LNCaP clone FGC (cell line): ENCODE results near the gene AGBL3.
A peak's percentile ranks its signal among the peaks of the same experiment; 100 is the strongest.
"Not testable (repeated sequence)": the region's sequence is repeated elsewhere in the genome, so short reads cannot be mapped to it uniquely, and the experiment has no call there.

Experiments used
- DNase-seq: peaks from one replicate; pipeline ENCODE4 v3.0.0-alpha.2; 2011; ENCODE audit warnings: low read depth
- H3K4me3 ChIP-seq: 2 replicates; pipeline ENCODE4 v1.5.1; 2011; ENCODE audit warnings: mild to moderate bottlenecking, low read depth, low read length, control low read depth
- CTCF ChIP-seq: IDR thresholded peaks from 2 replicates; pipeline ENCODE4 v1.5.1; 2012; ENCODE audit warnings: mild to moderate bottlenecking; ENCODE audit not compliant: control insufficient read depth, insufficient read depth; ENCODE audit errors: extremely low read depth

AGBL3 gene

GRCh38 chr7:135169964-135170273 is 183.6 kb downstream of the AGBL3 start:
- no peak for TF ChIP-seq CTCF
- H3K4me3 ChIP-seq = peak overlapping the region; percentile 74
- DNase-seq = no peak

GRCh38 chr7:135170274-135170997 is 184.1 kb downstream of the AGBL3 start, which contains the start of gene CYREN:
CYREN (minus strand) TSS chr7:135170707; CDS start chr7:135168922, 1,785 bp downstream.
- peak within 1 kb of the TSS; percentile 74 for H3K4me3 ChIP-seq
- TF ChIP-seq CTCF = peak; percentile 93
- DNase-seq = peak; percentile 81

GRCh38 chr7:135170998-135171481 is 184.7 kb downstream of the AGBL3 start:
- not testable (repeated sequence) for DNase-seq
- peak overlapping the region; percentile 74 for H3K4me3 ChIP-seq

- H3K4me3 ChIP-seq, DNase-seq: not testable (repeated sequence)
Measured at GRCh38 chr7:135171581-135172291, 185.4 kb downstream of the AGBL3 start.

GRCh38 chr7:135173916-135174315 is 187.6 kb downstream of the AGBL3 start:
- not testable (repeated sequence) for H3K4me3 ChIP-seq

GRCh38 chr7:135174941-135175340 is 188.6 kb downstream of the AGBL3 start:
- no peak for TF ChIP-seq CTCF
- no peak for DNase-seq
- H3K4me3 ChIP-seq = no peak overlapping the region

More at GRCh38 chr7:135173916-135174315, 187.6 kb downstream of the AGBL3 start:
- not testable (repeated sequence) for DNase-seq

GRCh38 chr7:135175931-135176330 is 189.6 kb downstream of the AGBL3 start:
- no peak overlapping the region for H3K4me3 ChIP-seq
- DNase-seq = no peak
- TF ChIP-seq CTCF = no peak

GRCh38 chr7:135177028-135177696 is 190.9 kb downstream of the AGBL3 start:
- no peak overlapping the region for H3K4me3 ChIP-seq
- no peak for DNase-seq
- TF ChIP-seq CTCF = no peak
